H1 (cell line): Measurements from ENCODE around the gene ZNF182. TPM values are rescaled to one million over a fixed set of nuclear protein-coding genes. Genes with fewer than 3 reads are reported as not detected.

Experiments used
- CTCF ChIA-PET: fragments of 300-600 bp; sonication (Branson Sonifier 250); formaldehyde crosslinking; loops from one replicate; lab custom pipeline; 2021; ENCODE audit not compliant: partially characterized antibody; lab: Charles Lee
- POLR2A ChIA-PET: fragments of 300-600 bp; sonication (Branson Sonifier 250); formaldehyde crosslinking; loops from one replicate; lab custom pipeline; 2021; ENCODE audit warnings: inconsistent platforms; ENCODE audit not compliant: partially characterized antibody; lab: Charles Lee
- DNase-seq, 2 experiments: peaks; one replicate each; pipeline versions ENCODE4 v3.0.0 to v3.0.0-alpha.2; 2010 to 2022; ENCODE audit warnings: low spot score in 2 of 2, low read depth in 1 of 2, mixed read lengths in 1 of 2
- FAIRE-seq: peaks from 2 replicates; lab custom pipeline; 2011; peaks lifted over from hg19 to GRCh38; lab: Jason Lieb, UNC
- H2AFZ ChIP-seq: 2 replicates; pipeline ENCODE4 v1.8.1; 2012; ENCODE audit warnings: low read length, inconsistent platforms
- H2AK5ac ChIP-seq: 2 replicates; pipeline ENCODE4 v1.6.1; 2013; ENCODE audit warnings: low read depth, low read length
- H2BK120ac ChIP-seq: replicated peaks from 2 replicates; pipeline ENCODE3; 2013; ENCODE audit warnings: low read depth, low read length, inconsistent platforms
- H2BK12ac ChIP-seq: 2 replicates; pipeline ENCODE4 v1.6.1; 2013; ENCODE audit warnings: low read depth, low read length
- H2BK15ac ChIP-seq: 2 replicates; pipeline ENCODE4 v1.6.1; 2013; ENCODE audit warnings: low read length
- H2BK20ac ChIP-seq: 2 replicates; pipeline ENCODE4 v1.6.1; 2013; ENCODE audit warnings: low read length
- H2BK5ac ChIP-seq: 2 replicates; pipeline ENCODE4 v1.6.1; 2013; ENCODE audit warnings: low read depth, low read length
- H3K14ac ChIP-seq: 2 replicates; pipeline ENCODE4 v1.6.1; 2013; ENCODE audit warnings: inconsistent platforms; ENCODE audit not compliant: insufficient read length
- H3K18ac ChIP-seq: 2 replicates; pipeline ENCODE4 v1.6.1; 2013; ENCODE audit warnings: low read length; ENCODE audit errors: extremely low read depth
- H3K23ac ChIP-seq: 2 replicates; pipeline ENCODE4 v1.6.1; 2013; ENCODE audit warnings: inconsistent platforms; ENCODE audit not compliant: insufficient read length
- H3K23me2 ChIP-seq: 2 replicates; pipeline ENCODE4 v1.6.1; 2013; ENCODE audit warnings: low read depth, low read length
- H3K27ac ChIP-seq: 2 replicates; pipeline ENCODE4 v1.6.1; 2011; ENCODE audit warnings: low read depth, low read length, inconsistent platforms
- H3K27me3 ChIP-seq, 4 experiments: replicated peaks in 1 of 4; 1 replicate in 1 of 4; 2 replicates in 3 of 4; pipeline versions ENCODE4 v1.6.1 to v1.8.1; 2011 to 2013; ENCODE audit warnings: low read length in 3 of 4, mild to moderate bottlenecking in 3 of 4, inconsistent platforms in 2 of 4, mixed read lengths in 2 of 4, moderate library complexity in 1 of 4; ENCODE audit not compliant: control insufficient read depth in 3 of 4, insufficient read depth in 3 of 4; ENCODE audit errors: extremely low read depth in 1 of 4
- H3K36me3 ChIP-seq, 4 experiments: 2 replicates each; pipeline versions ENCODE4 v1.6.1 to v1.8.1; 2011 to 2013; ENCODE audit warnings: mild to moderate bottlenecking in 4 of 4, low read length in 3 of 4, moderate library complexity in 2 of 4, control low read depth in 1 of 4, inconsistent platforms in 1 of 4; ENCODE audit not compliant: insufficient read depth in 4 of 4, control insufficient read depth in 2 of 4
- H3K4ac ChIP-seq: replicated peaks from 2 replicates; pipeline ENCODE3; 2013; ENCODE audit warnings: low read length, low read depth, mixed read lengths, inconsistent platforms; ENCODE audit not compliant: insufficient read length
- H3K4me1 ChIP-seq, 4 experiments: replicated peaks in 1 of 4; 1 replicate in 1 of 4; 2 replicates in 3 of 4; pipeline versions ENCODE4 v1.6.1 to v1.8.1; 2011 to 2013; ENCODE audit warnings: low read length in 3 of 4, inconsistent platforms in 2 of 4, mixed read lengths in 1 of 4; ENCODE audit not compliant: insufficient read depth in 4 of 4, control insufficient read depth in 3 of 4
- H3K4me2 ChIP-seq, 2 experiments: 2 replicates each; pipeline versions ENCODE4 v1.6.1 to v1.8.1; 2011 to 2013; ENCODE audit warnings: low read depth in 2 of 2, low read length in 2 of 2, control low read depth in 1 of 2, inconsistent platforms in 1 of 2, mild to moderate bottlenecking in 1 of 2; ENCODE audit not compliant: insufficient read depth in 1 of 2
- H3K4me3 ChIP-seq, 4 experiments: fragments of 200-600, 300-600 bp in 1 of 4; sonication (generic), shearing (Covaris generic), sonication (Bioruptor Twin) in 1 of 4; 2 replicates each; pipeline versions ENCODE4 v1.5.1 to v1.8.1; 2011 to 2016; ENCODE audit warnings: low read length in 4 of 4, low read depth in 3 of 4, control low read depth in 2 of 4, inconsistent platforms in 2 of 4, mild to moderate bottlenecking in 2 of 4, mixed read lengths in 1 of 4, moderate library complexity in 1 of 4; ENCODE audit not compliant: insufficient read depth in 2 of 4; ENCODE audit errors: extremely low read depth in 1 of 4
- H3K56ac ChIP-seq: replicated peaks from 2 replicates; pipeline ENCODE3; 2013; ENCODE audit warnings: low read depth, mild to moderate bottlenecking, mixed read lengths, low read length, inconsistent platforms; ENCODE audit not compliant: insufficient read length
- H3K79me1 ChIP-seq: 2 replicates; pipeline ENCODE4 v1.6.1; 2013; ENCODE audit warnings: low read depth, low read length, control low read depth
- H3K79me2 ChIP-seq, 2 experiments: 2 replicates each; pipeline versions ENCODE4 v1.6.1 to v1.8.1; 2012 to 2013; ENCODE audit warnings: low read length in 2 of 2, mild to moderate bottlenecking in 2 of 2, inconsistent platforms in 1 of 2; ENCODE audit not compliant: insufficient read depth in 2 of 2, control insufficient read depth in 1 of 2
- H3K9ac ChIP-seq, 4 experiments: replicated peaks in 1 of 4; 1 replicate in 1 of 4; 2 replicates in 3 of 4; pipeline versions ENCODE4 v1.6.1 to v1.8.1; 2011 to 2013; ENCODE audit warnings: low read depth in 3 of 4, low read length in 3 of 4, control low read depth in 2 of 4, mild to moderate bottlenecking in 2 of 4, moderate library complexity in 2 of 4, inconsistent platforms in 1 of 4; ENCODE audit errors: extremely low read depth in 1 of 4
- H3K9me3 ChIP-seq, 2 experiments: 2 replicates each; pipeline versions ENCODE4 v1.6.1 to v1.8.1; 2012 to 2013; ENCODE audit warnings: mild to moderate bottlenecking in 2 of 2, moderate library complexity in 2 of 2, control low read depth in 1 of 2, inconsistent platforms in 1 of 2, low read depth in 1 of 2, low read length in 1 of 2, mixed read lengths in 1 of 2; ENCODE audit not compliant: insufficient read depth in 2 of 2
- H4K20me1 ChIP-seq, 2 experiments: replicated peaks in 1 of 2; 2 replicates each; pipeline versions ENCODE3 to v1.8.1; 2011 to 2013; ENCODE audit warnings: inconsistent platforms in 2 of 2, low read length in 2 of 2, mild to moderate bottlenecking in 1 of 2; ENCODE audit not compliant: insufficient read depth in 2 of 2, control insufficient read depth in 1 of 2
- H4K5ac ChIP-seq: 2 replicates; pipeline ENCODE4 v1.6.1; 2013; ENCODE audit warnings: low read length, low read depth, mixed read lengths, inconsistent platforms; ENCODE audit not compliant: insufficient read length
- H4K8ac ChIP-seq: 2 replicates; pipeline ENCODE4 v1.8.0; 2013; ENCODE audit warnings: mild to moderate bottlenecking, moderate library complexity, low read length, inconsistent platforms; ENCODE audit not compliant: insufficient read depth; ENCODE audit errors: extremely low read depth
- H4K91ac ChIP-seq: replicated peaks from 2 replicates; pipeline ENCODE3; 2013; ENCODE audit warnings: low read length, mixed read lengths, inconsistent platforms; ENCODE audit not compliant: insufficient read length
- BCL11A ChIP-seq, 2 experiments: IDR thresholded peaks; one replicate each; pipeline ENCODE4 v1.6.1; 2011; ENCODE audit warnings: low read depth in 2 of 2, low read length in 2 of 2, mild to moderate bottlenecking in 2 of 2
- CREB1 ChIP-seq: IDR thresholded peaks from 2 replicates; pipeline ENCODE4 v1.6.1; 2012; ENCODE audit warnings: inconsistent platforms
- E2F6 ChIP-seq: IDR thresholded peaks from 2 replicates; pipeline ENCODE4 v1.6.1; 2012; ENCODE audit warnings: inconsistent platforms
- GABPA ChIP-seq: IDR thresholded peaks from 2 replicates; pipeline ENCODE4 v1.6.1; 2011; ENCODE audit warnings: mild to moderate bottlenecking, low read length, moderate library complexity, borderline replicate concordance; ENCODE audit not compliant: insufficient read depth
- GTF2F1 ChIP-seq: IDR thresholded peaks from 2 replicates; pipeline ENCODE4 v1.6.1; 2012; ENCODE audit warnings: low read depth, low read length, improper control_type of control experiment, borderline replicate concordance
- JUN ChIP-seq: IDR thresholded peaks from 2 replicates; pipeline ENCODE4 v1.6.1; 2011; ENCODE audit warnings: low read depth, mild to moderate bottlenecking, improper control_type of control experiment, low read length
- KDM4A ChIP-seq: IDR thresholded peaks from one replicate; pipeline ENCODE4 v1.7.1; 2012; ENCODE audit warnings: low read depth, mild to moderate bottlenecking, moderate library complexity, low read length, inconsistent platforms; ENCODE audit not compliant: severe bottlenecking
- KDM5A ChIP-seq: fragments of 200-600 bp; IDR thresholded peaks from 2 replicates; pipeline ENCODE4 v1.7.1; 2012; ENCODE audit warnings: mild to moderate bottlenecking, low read length, inconsistent platforms, mixed read lengths
- RBBP5 ChIP-seq: IDR thresholded peaks from 2 replicates; pipeline ENCODE4 v1.7.1; 2012; ENCODE audit warnings: low read depth, mild to moderate bottlenecking, inconsistent platforms, low read length, moderate library complexity, borderline replicate concordance
- SIX5 ChIP-seq: IDR thresholded peaks from 2 replicates; pipeline ENCODE4 v1.6.1; 2011; ENCODE audit warnings: mild to moderate bottlenecking, low read depth, low read length
- SP2 ChIP-seq: IDR thresholded peaks from 2 replicates; pipeline ENCODE4 v1.6.1; 2012; ENCODE audit warnings: mild to moderate bottlenecking, low read length, inconsistent platforms
- SP4 ChIP-seq: IDR thresholded peaks from 2 replicates; pipeline ENCODE4 v1.6.1; 2012; ENCODE audit warnings: low read length, inconsistent platforms
- TAF7 ChIP-seq: optimal IDR thresholded peaks from 2 replicates; pipeline ENCODE3; 2011; ENCODE audit warnings: low read depth, mild to moderate bottlenecking, inconsistent platforms, low read length, moderate library complexity, borderline replicate concordance
- TCF12 ChIP-seq: IDR thresholded peaks from 2 replicates; pipeline ENCODE4 v1.6.1; 2011; ENCODE audit warnings: low read depth, mild to moderate bottlenecking, low read length
- WGBS, 2 experiments: shearing (Covaris generic) in 1 of 2; methylation state at CpG; one replicate each; pipeline versions ENCODE4 v1.1.6 to v1.1.7; 2013 to 2015; ENCODE audit warnings: low lambda C conversion rate in 2 of 2, mixed read lengths in 2 of 2, inconsistent platforms in 1 of 2, low coverage in 1 of 2, missing lambda C conversion rate in 1 of 2; ENCODE audit not compliant: insufficient replicate concordance in 2 of 2, insufficient coverage in 1 of 2, insufficient read length in 1 of 2; ENCODE audit errors: extremely low coverage in 1 of 2, missing lambda C conversion rate in 1 of 2; 5-methylcytosine and 5-hydroxymethylcytosine counted together
- polyA plus RNA-seq, 7 experiments: library from polyadenylated mRNA; depleted of rRNA in 3 of 7; stranded (reverse) in 5 of 7; unstranded in 2 of 7; fragments of >200 nt in 5 of 7; fragments of 200-250 nt in 2 of 7; gene quantifications; 1 replicate in 5 of 7; 2 replicates in 1 of 7; 4 replicates in 1 of 7; pipeline versions ENCODE4 v1.2.1 to v1.2.3, GENCODE V29; 2011 to 2013; ENCODE audit warnings: missing spikeins in 2 of 7, mixed read lengths in 2 of 7
- total RNA-seq: library from RNA; stranded (reverse); fragmentation: NEBNext Ultra II Directional; extraction: Animal tissue kit (Norgen Biotek cat#: 25700); gene quantifications from 2 replicates; pipeline ENCODE4 v1.2.1, GENCODE V29; 2021

ZNF182 gene
- total and polyA plus RNA-seq, 2 of the 8 experiments (the other 6 are each of a cell fraction or from before 2014, with no cell fraction given), result 1.3 to 8.2 TPM

- Histone ChIP-seq H3K79me1 (no peaks in the 10 kb centered on the region), H3K27ac (no peak overlapping the region), H3K4me1 (no peaks in the 10 kb centered on the region), H2BK20ac (no peak overlapping the region), H3K27me3 (no peaks in the 10 kb centered on the region), H4K5ac (no peak overlapping the region), H4K91ac (no peak overlapping the region), H3K4me2 (no peak overlapping the region), H2BK15ac (no peak overlapping the region), H2BK12ac (no peak overlapping the region), H2AFZ (no peak overlapping the region), H3K9me3 (no peaks in the 10 kb centered on the region), H3K4me3 (no peak overlapping the region), H3K79me2 (no peaks in the 10 kb centered on the region), H3K4ac (no peak overlapping the region), H3K23ac (no peak overlapping the region), H4K20me1 (no peaks in the 10 kb centered on the region), H2BK5ac (no peak overlapping the region), H4K8ac (no peak overlapping the region), H3K23me2 (no peaks in the 10 kb centered on the region), H3K14ac (no peak overlapping the region), H3K36me3 (no peaks in the 10 kb centered on the region), H3K9ac (no peak overlapping the region), H2AK5ac (no peak overlapping the region), H2BK120ac (no peak overlapping the region), H3K56ac (no peak overlapping the region), H3K18ac (no peak overlapping the region)
- no peak for FAIRE-seq
- no peak for DNase-seq
- TF ChIP-seq GABPA, result no peak
- TF ChIP-seq RBBP5, result no peak
- TF ChIP-seq TCF12, result no peak
- no peak for TF ChIP-seq SP2
- no peak for TF ChIP-seq BCL11A (IDR thresholded peaks at IDR 0.05; ENCODE audit: low read depth in 2 of 2, low read length in 2 of 2)
- TF ChIP-seq SP4, result no peak
- no peak for TF ChIP-seq GTF2F1
- no peak for TF ChIP-seq KDM4A
- no peak for TF ChIP-seq TAF7
- no peak for TF ChIP-seq KDM5A
- no peak for TF ChIP-seq SIX5
- TF ChIP-seq JUN, result no peak
- TF ChIP-seq CREB1, result no peak
- no peak for TF ChIP-seq E2F6
- 85% methylated on average over 3 of the region's 4 CpGs; no CpG with 5 or more reads in 1 of the 2 experiments for WGBS, 2 experiments
- POLR2A ChIA-PET, result no interaction called here
- CTCF ChIA-PET, result interaction anchor here (1.0 kb wide), 1 partner anchor 9 kb away, joined by 5 read pairs; no protein-coding TSS in a partner anchor
These were observed 32.1 kb upstream of the ZNF182 start for GRCh38 chrX:48035891-48036290.
